PC-9 (cell line): Measurements from ENCODE around the gene ZMYND11. TPM values are rescaled to one million over a fixed set of nuclear protein-coding genes. Genes with fewer than 3 reads are reported as not detected.

Experiments
- BruUV-seq: library from RNA; stranded (reverse); fragments of 400-500 nt; replicated peaks from 2 replicates; lab custom pipeline; 2021; lab: Mats Ljungman, UMichigan
- CTCF ChIA-PET: fragments of 300-600 bp; sonication (Branson Sonifier 250); formaldehyde crosslinking; loops from one replicate; lab custom pipeline; 2022; ENCODE audit warnings: antibody characterized with exemption; lab: Charles Lee
- POLR2A ChIA-PET: fragments of 300-600 bp; sonication (Branson Sonifier 250); formaldehyde crosslinking; loops from one replicate; lab custom pipeline; 2022; ENCODE audit warnings: antibody characterized with exemption; ENCODE audit not compliant: unreplicated experiment; lab: Charles Lee
- DNase-seq, 2 experiments: peaks; one replicate each; pipeline versions ENCODE4 v3.0.0 to v3.0.0-alpha.2; 2015 to 2022; ENCODE audit warnings: mixed read lengths in 1 of 2
- H2AFZ ChIP-seq: fragments of 200-600 bp; sonication (generic); 2 replicates; pipeline ENCODE4 v1.8.1; 2017; ENCODE audit warnings: antibody characterized with exemption
- H3F3A ChIP-seq: fragments of 200-600 bp; sonication (generic); 2 replicates; pipeline ENCODE4 v1.8.1; 2017; ENCODE audit warnings: antibody characterized with exemption, mild to moderate bottlenecking, low read depth; ENCODE audit not compliant: insufficient read depth
- H3K27ac ChIP-seq: fragments of 200-600 bp; sonication (generic); 2 replicates; pipeline ENCODE4 v1.6.1; 2016; ENCODE audit warnings: mixed run types
- H3K27me3 ChIP-seq: fragments of 200-600 bp; sonication (generic); 2 replicates; pipeline ENCODE4 v1.6.1; 2016; ENCODE audit warnings: low read depth, mixed run types; ENCODE audit not compliant: insufficient read depth
- H3K36me3 ChIP-seq: fragments of 200-600 bp; sonication (generic); 2 replicates; pipeline ENCODE4 v1.6.1; 2016; ENCODE audit warnings: low read depth, mixed run types
- H3K4me1 ChIP-seq: fragments of 200-600 bp; sonication (generic); replicated peaks from 2 replicates; pipeline ENCODE4 v1.6.1; 2016; ENCODE audit warnings: mixed run types; ENCODE audit not compliant: insufficient read depth
- H3K4me2 ChIP-seq: fragments of 200-600 bp; sonication (generic); 2 replicates; pipeline ENCODE4 v1.6.1; 2017; ENCODE audit warnings: mixed run types
- H3K4me3 ChIP-seq: fragments of 200-600 bp; sonication (generic); 2 replicates; pipeline ENCODE4 v1.6.1; 2016; ENCODE audit warnings: mixed run types
- H3K79me2 ChIP-seq: fragments of 200-600 bp; sonication (generic); 2 replicates; pipeline ENCODE4 v1.6.1; 2017; ENCODE audit warnings: low read depth, mixed run types
- H3K9me2 ChIP-seq: fragments of 200-600 bp; sonication (generic); 2 replicates; pipeline ENCODE4 v1.8.1; 2017; ENCODE audit warnings: mild to moderate bottlenecking; ENCODE audit not compliant: insufficient read depth
- H3K9me3 ChIP-seq: fragments of 200-600 bp; sonication (generic); 2 replicates; pipeline ENCODE4 v1.8.1; 2016; ENCODE audit warnings: low read depth; ENCODE audit not compliant: insufficient read depth
- H4K20me1 ChIP-seq: fragments of 200-600 bp; sonication (generic); 2 replicates; pipeline ENCODE4 v1.8.1; 2017; ENCODE audit not compliant: insufficient read depth
- EZH2 ChIP-seq: fragments of 200-600 bp; sonication (generic); IDR thresholded peaks from 2 replicates; pipeline ENCODE4 v1.8.0; 2017; ENCODE audit warnings: antibody characterized with exemption, low read depth
- intact Hi-C: fragments of 100-400 bp; cut with micrococcal nuclease; formaldehyde crosslinking; loops from one replicate; pipeline ENCODE4 v1.10.0; 2022; ENCODE audit not compliant: unreplicated experiment
- total RNA-seq: library from RNA; stranded (reverse); gene quantifications from 2 replicates; pipeline ENCODE4 v1.2.3, GENCODE V29; 2021
- TF ChIP-seq, protein P1 (sequence below): fragments of 200-600 bp; sonication (generic); conservative IDR thresholded peaks from 2 replicates; pipeline ENCODE4 v1.6.1; 2017; ENCODE audit warnings: mixed run types, antibody characterized with exemption, mild to moderate bottlenecking, moderate library complexity

The ZMYND11 gene
- total RNA-seq, 1 experiment from 2014 or later: 51.7 TPM

DNA sequence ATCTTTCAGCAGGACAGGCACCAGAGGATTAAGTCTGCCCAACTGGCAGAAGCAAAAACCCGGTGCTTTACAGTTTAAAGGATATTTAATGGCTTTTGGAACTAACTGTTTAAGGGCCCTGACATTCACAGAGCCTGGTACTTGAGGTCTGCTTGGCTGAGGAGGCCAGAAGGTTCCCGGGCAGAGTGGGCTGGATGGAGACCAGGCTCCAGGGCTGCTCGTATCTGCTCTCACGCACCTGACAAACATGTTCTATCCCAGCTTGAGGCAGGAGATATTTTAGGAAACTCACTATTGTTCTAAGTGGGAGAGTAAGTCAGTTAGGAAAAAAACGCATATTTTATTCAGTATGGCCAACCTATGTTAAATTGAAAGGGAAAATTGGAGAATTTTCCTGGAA is 143.5 kb downstream of the ZMYND11 start:
- intact Hi-C loops: no loop called here
- Histone ChIP-seq H3K9me3 (no peaks in the 10 kb centered on the region), H3K79me2 (no peaks in the 10 kb centered on the region), H3K4me1 (no peaks in the 10 kb centered on the region), H3K4me2 (no peak overlapping the region), H4K20me1 (no peaks in the 10 kb centered on the region), H3F3A (no peaks in the 10 kb centered on the region), H2AFZ (no peak overlapping the region), H3K27me3 (peaks cover 87% of the 10 kb centered on the region), H3K9me2 (no peaks in the 10 kb centered on the region), H3K27ac (no peak overlapping the region), H3K36me3 (no peaks in the 10 kb centered on the region), H3K4me3 (no peak overlapping the region)
- POLR2A ChIA-PET: no interaction called here
- CTCF ChIA-PET: no interaction called here
- no TSS peak for BruUV-seq
- TF ChIP-seq EZH2: no peak
- TF ChIP-seq, protein P1, sequence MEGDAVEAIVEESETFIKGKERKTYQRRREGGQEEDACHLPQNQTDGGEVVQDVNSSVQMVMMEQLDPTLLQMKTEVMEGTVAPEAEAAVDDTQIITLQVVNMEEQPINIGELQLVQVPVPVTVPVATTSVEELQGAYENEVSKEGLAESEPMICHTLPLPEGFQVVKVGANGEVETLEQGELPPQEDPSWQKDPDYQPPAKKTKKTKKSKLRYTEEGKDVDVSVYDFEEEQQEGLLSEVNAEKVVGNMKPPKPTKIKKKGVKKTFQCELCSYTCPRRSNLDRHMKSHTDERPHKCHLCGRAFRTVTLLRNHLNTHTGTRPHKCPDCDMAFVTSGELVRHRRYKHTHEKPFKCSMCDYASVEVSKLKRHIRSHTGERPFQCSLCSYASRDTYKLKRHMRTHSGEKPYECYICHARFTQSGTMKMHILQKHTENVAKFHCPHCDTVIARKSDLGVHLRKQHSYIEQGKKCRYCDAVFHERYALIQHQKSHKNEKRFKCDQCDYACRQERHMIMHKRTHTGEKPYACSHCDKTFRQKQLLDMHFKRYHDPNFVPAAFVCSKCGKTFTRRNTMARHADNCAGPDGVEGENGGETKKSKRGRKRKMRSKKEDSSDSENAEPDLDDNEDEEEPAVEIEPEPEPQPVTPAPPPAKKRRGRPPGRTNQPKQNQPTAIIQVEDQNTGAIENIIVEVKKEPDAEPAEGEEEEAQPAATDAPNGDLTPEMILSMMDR: no peak
- no peak for DNase-seq

DNA sequence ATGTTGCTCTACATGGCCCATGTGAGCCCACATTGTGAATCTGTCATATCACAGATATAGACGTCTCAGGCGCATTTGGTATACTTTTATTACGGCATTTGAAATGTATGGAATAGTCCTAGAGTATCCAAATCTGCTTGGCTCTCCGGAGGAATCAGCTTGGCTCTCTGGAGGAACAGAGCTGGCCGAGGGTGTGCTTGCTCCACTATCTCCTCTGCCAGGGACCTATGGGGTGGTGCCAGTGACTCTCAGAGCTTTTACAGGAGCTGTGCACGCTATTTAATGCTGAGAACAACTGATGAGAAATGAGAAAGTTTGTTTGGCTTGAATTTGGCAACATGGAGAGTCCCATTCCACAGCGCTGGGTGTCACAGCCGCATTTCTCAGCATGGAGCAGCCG is 144.0 kb downstream of the ZMYND11 start:
- no peaks in the 10 kb centered on the region for H3K36me3 ChIP-seq
- ChIA-PET CTCF (no interaction called here), POLR2A (no interaction called here)
- no peak overlapping the region for H2AFZ ChIP-seq
- TF ChIP-seq EZH2: no peak
- TF ChIP-seq, protein P1: no peak
- no peaks in the 10 kb centered on the region for H3K9me3 ChIP-seq
- H3K4me3 ChIP-seq: no peak overlapping the region
- no peaks in the 10 kb centered on the region for H3K4me1 ChIP-seq
- no peak overlapping the region for H3K4me2 ChIP-seq
- DNase-seq: no peak
- H3K79me2 ChIP-seq: no peaks in the 10 kb centered on the region
- H3K27ac ChIP-seq: no peak overlapping the region
- H4K20me1 ChIP-seq: no peaks in the 10 kb centered on the region
- H3K9me2 ChIP-seq: no peaks in the 10 kb centered on the region
- H3F3A ChIP-seq: no peaks in the 10 kb centered on the region
- intact Hi-C loops: no loop called here
- no TSS peak for BruUV-seq
- peaks cover 88% of the 10 kb centered on the region for H3K27me3 ChIP-seq

DNA sequence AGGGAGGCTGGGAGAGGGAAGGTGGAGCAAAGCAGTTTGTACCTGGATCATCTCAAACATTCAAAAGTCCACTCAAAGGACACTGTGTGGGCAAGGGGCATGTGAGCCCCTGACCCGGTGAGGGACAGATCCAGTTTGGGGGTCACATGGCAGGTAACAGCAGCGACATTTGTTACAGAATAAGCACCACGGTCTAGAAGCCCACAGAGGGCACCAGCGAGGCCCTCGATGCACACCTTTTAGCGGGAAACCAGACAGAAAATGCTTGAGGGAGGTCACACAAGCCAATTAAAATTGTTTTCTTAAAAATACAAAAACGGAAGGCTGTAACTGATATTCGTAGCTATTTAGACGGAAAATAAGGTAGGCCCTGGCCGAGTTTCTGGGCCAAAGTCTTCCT is 144.4 kb downstream of the ZMYND11 start:
- TF ChIP-seq EZH2: no peak
- TF ChIP-seq, protein P1: no peak
- intact Hi-C loops: no loop called here
- Histone ChIP-seq H3K9me2 (no peaks in the 10 kb centered on the region), H3K27ac (no peak overlapping the region), H3K36me3 (no peaks in the 10 kb centered on the region), H3K79me2 (no peaks in the 10 kb centered on the region), H3F3A (no peaks in the 10 kb centered on the region), H3K4me2 (no peak overlapping the region), H2AFZ (no peak overlapping the region), H3K4me3 (no peak overlapping the region), H3K27me3 (peaks cover 85% of the 10 kb centered on the region), H4K20me1 (no peaks in the 10 kb centered on the region), H3K4me1 (no peaks in the 10 kb centered on the region), H3K9me3 (no peaks in the 10 kb centered on the region)
- ChIA-PET POLR2A (interaction anchor here (0.6 kb wide), 1 partner anchor 7 kb away, joined by 7 read pairs; no protein-coding TSS in a partner anchor), CTCF (no interaction called here)
- no peak for DNase-seq
- BruUV-seq: no TSS peak
